NCI-H187 treated with DMSO at 0.1 percent for 48 hours (cell line): ENCODE data around the gene KCNMA1.
"Not testable (repeated sequence)": the region's sequence is repeated elsewhere in the genome, so short reads cannot be mapped to it uniquely, and the experiment has no call there.

Experiments
- DNase-seq: peaks from one replicate; lab custom pipeline; 2025; lab: John Stamatoyannopoulos, UW

The KCNMA1 gene

GRCh38 chr10:77363210-77363609, 274.4 kb downstream of the KCNMA1 start:
- no peak for DNase-seq

DNA sequence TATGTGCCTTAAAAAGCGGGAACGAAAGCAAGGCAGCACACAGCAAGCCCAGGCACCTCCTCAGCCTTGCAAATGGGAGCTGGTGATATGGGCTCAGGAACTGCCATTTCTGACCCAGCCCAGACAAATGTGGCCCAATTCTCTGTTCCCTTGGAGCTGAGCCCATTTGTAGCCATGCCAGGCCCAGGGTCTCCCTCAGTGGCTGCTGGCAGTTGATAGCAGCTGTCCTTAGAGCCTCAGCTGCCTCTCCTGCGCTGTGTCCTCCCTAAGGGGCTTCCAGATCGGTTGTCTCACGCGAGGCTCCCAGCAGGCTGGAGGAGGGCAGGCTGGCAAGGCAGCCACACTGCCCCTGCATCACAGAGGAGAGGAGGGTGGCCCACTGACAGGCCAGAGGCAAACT, 275.8 kb downstream of the KCNMA1 start:
- DNase-seq = no peak

DNA sequence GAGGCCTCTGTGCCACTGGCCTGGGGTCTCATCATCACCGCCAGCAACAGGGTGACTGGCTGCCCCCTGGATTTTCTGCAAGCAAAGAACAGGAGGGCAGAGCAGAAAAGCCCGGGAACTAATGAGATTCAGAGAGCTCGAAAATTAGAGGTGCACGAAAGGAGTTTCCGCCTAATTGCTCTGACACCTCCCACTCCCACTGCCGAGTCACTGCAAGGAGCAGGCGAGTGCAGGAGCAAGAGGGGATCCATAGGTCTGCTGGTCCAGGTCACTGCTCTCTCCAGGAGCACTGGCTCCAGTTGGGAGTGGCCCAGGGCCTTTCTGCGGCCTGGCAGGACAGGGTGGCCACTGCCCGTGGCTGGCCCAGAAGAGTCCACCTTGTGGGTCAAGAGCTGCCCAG, 276.2 kb downstream of the KCNMA1 start:
- no peak for DNase-seq

DNA sequence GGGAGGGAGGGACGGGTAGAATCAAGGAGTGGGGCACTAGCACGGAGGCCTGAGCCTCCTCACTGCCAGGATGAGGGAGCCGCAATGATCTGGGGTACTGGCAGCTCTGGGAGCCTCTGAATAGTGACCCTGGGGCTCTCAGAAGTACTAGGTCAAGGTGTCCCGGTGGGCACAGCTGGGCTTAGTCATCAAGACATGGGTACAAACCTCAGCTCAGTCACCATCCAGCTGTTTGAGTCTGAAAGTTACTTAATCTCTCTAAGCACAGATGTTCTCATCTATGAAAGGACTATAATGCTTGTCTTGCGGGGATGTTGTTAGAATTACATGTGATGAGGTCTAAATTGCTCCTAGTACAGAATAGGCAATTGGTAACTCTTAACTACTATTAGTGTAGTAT, 276.8 kb downstream of the KCNMA1 start:
- DNase-seq = no peak

- DNase-seq = no peak
Observed at GRCh38 chr10:77359950-77360520, 277.6 kb downstream of the KCNMA1 start.

GRCh38 chr10:77359287-77359691, 278.3 kb downstream of the KCNMA1 start:
- DNase-seq = no peak

DNA sequence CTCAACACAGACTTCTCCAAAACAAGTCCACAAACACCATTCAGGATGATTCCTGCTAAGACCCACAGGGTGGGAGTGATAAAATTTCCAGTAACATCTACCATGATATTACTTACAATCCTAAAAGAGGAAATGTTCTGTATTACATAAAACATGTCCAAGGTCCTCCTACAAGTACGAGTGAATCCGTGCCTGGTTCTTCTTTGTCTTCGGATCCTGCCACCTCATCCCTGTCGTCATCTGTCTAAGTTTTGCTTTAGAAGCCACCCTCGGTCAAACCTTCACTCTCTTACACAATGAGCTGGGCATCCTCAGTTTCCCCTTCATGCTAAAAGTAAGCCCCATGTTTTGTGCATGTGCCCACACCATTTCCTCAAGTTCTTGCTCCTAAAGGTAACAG, 279.0 kb downstream of the KCNMA1 start:
- no peak for DNase-seq

GRCh38 chr10:77357611-77358310, 279.8 kb downstream of the KCNMA1 start:
- no peak for DNase-seq

DNA sequence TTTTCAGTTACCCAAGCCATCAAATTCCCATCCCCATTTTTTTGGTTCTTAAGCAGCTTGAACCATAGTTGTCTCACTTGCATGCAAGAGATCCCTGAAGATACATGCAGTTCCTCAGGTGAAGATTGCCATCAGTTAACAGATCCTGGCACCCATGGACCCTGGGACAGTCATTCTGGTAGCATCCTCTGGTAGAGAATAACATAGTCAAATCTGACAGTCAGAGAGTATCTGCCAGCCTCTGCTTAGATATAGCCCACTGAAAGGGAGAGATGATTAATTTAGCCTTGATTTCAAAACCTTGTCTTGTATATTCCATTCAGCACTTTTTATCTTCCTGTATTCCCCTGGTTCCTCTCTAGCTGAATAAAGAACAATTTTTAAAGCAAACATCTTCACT, 280.4 kb downstream of the KCNMA1 start:
- no peak for DNase-seq

GRCh38 chr10:77355844-77356243, 281.8 kb downstream of the KCNMA1 start:
- DNase-seq = no peak

DNA sequence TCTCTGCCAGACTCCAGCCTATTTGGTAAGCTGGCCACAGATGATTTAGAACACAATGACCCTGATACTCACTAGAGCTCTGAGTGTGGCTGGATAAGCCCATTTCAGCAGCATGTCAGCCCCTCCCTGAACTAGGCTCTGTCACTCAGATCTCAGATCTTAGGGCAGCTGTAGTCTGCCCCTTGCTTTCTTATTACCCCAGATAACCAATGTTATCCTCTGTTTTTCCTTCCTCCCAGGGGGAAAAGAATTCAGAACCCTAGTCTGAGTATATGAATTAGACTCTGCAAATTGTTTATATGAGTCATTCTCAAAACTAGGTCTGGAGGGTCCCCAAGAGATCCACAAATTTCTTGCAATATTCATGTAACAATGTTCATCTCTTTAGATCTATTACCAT, 286.2 kb downstream of the KCNMA1 start:
- DNase-seq = no peak

DNA sequence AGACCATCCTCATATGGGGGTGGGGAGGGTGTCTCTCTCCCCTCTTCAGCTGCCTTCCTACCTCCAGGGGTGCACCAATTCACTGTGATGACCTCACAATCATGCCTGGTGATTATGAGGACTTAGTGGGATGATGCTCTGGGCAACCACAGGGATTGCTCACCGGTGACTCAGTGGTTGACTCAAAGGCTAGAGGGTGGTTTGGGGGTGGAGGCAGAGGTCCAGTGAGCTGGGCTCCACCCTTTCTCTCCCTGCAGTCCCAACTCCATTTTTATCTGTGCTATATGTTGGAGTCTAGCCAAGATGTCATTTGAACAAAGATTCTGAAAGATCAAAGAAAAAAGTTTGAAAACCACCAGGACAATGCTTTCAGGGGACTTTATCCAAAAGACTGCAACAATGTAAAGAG, 286.9 kb downstream of the KCNMA1 start:
- DNase-seq = no peak

GRCh38 chr10:77350134-77350533, 287.5 kb downstream of the KCNMA1 start:
- no peak for DNase-seq

DNA sequence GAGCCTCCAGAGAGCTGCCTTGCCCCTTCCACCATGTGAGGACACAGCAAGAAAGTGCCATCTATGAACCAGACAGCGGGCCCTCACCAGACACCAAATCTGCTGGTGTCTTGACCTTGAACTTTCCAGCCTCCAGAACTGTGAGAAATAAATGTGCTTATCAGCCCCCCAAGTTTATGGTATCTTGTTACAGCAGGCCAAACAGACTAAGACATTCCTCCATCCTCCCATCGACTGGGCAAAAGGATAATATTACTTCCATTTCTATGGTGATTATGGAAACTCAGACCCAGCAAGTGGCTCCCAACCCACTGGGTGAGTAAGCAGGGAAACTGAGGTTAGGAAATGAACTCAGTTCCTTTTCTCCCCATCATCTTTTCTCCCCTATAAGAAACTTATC, 288.4 kb downstream of the KCNMA1 start:
- no peak for DNase-seq

DNA sequence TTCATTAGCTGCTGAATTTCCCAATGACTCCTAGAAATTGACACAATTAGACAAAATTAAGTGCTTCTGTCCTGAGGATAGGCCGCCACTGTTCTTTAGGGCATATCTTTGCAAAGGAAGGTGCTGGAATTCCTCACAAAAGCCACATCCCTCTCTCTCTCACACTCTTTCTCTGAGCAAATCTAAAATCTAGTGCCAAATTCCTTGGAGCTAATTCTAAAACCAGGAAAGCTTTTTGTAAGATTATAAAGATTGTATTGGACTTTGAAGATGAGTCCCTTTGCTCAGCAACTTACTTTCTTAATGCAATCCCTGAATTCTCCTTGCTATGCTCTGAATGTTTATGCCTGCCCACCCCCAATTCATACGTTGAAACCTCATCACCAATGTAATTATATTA, 288.9 kb downstream of the KCNMA1 start:
- DNase-seq = no peak

DNA sequence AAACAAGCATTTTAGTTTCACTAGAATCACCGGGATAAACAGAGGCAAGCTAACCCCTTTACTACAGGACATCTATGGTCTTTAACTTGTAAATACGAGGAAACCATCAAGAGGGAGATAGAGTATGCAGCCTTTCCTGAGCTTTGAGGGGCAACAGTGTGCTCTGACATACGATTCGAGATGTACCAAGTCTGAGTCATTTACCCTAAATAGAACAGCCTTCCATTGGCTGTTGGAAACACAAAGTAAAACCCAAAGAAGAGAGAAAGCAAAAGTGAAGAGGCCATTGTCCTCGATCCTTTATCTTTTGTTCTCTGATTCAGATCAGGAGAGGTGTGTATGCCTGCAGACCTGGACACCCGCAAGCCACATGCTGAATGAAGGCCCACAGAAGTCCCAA, 289.5 kb downstream of the KCNMA1 start:
- DNase-seq = no peak

DNA sequence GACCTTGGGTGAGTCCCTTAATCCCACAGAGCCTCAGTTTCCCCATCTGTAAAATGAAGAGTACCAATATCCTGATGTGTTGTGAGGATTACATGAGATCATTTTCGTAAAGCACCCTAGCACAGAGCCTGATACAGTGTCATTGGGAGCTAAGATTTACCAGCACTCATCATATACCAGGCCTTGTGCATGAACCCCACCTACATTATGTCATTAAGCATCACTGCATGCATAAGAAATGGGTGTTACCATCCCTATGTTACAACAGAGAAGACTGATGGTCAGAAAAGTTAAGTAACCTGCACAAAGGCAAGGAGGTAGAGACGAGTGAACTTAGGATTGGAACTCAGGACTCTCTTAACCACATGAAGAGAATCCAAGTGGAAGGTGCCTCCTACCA, 290.6 kb downstream of the KCNMA1 start:
- no peak for DNase-seq

- no peak for DNase-seq
Observed at GRCh38 chr10:77341055-77341454, 296.6 kb downstream of the KCNMA1 start.

GRCh38 chr10:77339872-77340271, 297.7 kb downstream of the KCNMA1 start:
- DNase-seq = not testable (repeated sequence)

GRCh38 chr10:77339166-77339565, 298.4 kb downstream of the KCNMA1 start:
- no peak for DNase-seq

- no peak for DNase-seq
Observed at GRCh38 chr10:77338143-77338542, 299.5 kb downstream of the KCNMA1 start.

GRCh38 chr10:77334501-77334900, 303.1 kb downstream of the KCNMA1 start:
- DNase-seq = no peak

DNA sequence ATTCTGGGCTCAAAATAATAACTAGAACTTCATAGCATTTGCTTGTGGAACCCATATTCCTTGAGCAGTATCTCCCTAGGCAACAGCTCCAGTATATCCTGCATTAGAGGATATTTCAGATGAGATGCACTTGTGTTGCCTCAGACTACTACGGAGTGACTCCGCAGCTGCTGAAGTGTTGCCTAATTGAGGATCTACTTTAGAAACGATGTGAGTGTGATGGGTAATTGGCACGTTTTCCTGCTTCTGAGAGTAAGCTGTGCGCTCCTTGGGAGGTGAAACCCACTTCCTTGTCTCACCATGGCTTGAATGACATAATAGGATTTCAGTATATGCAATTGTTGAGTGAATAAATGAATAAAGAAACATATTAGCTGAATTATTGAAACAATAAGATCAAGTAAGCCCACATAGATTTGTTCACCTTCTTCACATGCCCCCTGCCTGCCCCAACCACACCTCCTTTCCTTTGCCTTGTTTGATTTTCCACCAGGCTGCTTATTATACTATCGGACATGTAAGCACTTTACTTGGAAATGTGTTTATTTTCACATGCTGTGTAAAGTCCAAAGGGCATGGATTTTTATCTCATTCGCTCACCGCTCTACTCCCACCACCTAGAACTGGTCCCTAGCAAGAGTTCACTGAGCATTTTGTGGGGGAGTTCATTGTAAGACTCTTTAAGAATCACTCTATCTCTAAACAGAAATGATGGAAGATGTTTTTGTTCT, 303.8 kb downstream of the KCNMA1 start:
- no peak for DNase-seq
